ENCODE data around the gene CHRDL2.

DNA sequence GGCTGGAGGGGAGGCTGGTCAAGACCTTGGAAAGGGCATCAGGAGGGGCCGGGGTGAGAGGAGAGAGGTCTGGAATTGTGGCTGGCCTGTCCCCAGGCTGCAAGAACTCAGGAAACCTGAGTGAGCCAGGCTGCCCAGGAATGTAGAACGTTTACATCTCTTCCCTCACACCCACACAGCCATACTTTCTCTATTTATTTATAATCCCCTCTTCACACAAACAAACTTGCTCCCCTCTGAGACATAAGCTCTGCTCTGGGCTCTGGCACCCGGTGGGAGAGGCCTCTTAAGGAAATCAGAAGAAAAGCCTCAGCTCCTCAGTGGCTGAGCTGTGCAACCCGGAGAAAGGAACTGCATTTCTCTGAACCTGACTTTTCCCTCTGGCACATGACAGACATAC is 5.5 kb downstream of the CHRDL2 start:
- TF ChIP-seq, protein P1, sequence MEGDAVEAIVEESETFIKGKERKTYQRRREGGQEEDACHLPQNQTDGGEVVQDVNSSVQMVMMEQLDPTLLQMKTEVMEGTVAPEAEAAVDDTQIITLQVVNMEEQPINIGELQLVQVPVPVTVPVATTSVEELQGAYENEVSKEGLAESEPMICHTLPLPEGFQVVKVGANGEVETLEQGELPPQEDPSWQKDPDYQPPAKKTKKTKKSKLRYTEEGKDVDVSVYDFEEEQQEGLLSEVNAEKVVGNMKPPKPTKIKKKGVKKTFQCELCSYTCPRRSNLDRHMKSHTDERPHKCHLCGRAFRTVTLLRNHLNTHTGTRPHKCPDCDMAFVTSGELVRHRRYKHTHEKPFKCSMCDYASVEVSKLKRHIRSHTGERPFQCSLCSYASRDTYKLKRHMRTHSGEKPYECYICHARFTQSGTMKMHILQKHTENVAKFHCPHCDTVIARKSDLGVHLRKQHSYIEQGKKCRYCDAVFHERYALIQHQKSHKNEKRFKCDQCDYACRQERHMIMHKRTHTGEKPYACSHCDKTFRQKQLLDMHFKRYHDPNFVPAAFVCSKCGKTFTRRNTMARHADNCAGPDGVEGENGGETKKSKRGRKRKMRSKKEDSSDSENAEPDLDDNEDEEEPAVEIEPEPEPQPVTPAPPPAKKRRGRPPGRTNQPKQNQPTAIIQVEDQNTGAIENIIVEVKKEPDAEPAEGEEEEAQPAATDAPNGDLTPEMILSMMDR (IDR thresholded peaks at IDR 0.05 in 2 of 3, conservative IDR thresholded peaks at IDR 0.05 in 1 of 3; ENCODE audit: borderline replicate concordance in 1 of 3, insufficient read depth in 1 of 3, low read depth in 2 of 3, low read length in 2 of 3): no peak
- TF ChIP-seq, protein P2, sequence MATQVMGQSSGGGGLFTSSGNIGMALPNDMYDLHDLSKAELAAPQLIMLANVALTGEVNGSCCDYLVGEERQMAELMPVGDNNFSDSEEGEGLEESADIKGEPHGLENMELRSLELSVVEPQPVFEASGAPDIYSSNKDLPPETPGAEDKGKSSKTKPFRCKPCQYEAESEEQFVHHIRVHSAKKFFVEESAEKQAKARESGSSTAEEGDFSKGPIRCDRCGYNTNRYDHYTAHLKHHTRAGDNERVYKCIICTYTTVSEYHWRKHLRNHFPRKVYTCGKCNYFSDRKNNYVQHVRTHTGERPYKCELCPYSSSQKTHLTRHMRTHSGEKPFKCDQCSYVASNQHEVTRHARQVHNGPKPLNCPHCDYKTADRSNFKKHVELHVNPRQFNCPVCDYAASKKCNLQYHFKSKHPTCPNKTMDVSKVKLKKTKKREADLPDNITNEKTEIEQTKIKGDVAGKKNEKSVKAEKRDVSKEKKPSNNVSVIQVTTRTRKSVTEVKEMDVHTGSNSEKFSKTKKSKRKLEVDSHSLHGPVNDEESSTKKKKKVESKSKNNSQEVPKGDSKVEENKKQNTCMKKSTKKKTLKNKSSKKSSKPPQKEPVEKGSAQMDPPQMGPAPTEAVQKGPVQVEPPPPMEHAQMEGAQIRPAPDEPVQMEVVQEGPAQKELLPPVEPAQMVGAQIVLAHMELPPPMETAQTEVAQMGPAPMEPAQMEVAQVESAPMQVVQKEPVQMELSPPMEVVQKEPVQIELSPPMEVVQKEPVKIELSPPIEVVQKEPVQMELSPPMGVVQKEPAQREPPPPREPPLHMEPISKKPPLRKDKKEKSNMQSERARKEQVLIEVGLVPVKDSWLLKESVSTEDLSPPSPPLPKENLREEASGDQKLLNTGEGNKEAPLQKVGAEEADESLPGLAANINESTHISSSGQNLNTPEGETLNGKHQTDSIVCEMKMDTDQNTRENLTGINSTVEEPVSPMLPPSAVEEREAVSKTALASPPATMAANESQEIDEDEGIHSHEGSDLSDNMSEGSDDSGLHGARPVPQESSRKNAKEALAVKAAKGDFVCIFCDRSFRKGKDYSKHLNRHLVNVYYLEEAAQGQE (IDR thresholded peaks at IDR 0.05; ENCODE audit: low read depth): no peak
- no peak for TF ChIP-seq POLR2A (IDR thresholded peaks at IDR 0.05; ENCODE audit: borderline replicate concordance, extremely low read depth, insufficient read depth, insufficient read length)

All from HCT116 (cell line).